Muscle layer of duodenum (tissue), 2 donors: Measurements from ENCODE around the gene GATA5.

Source experiments
- H3K27ac ChIP-seq: one replicate; pipeline ENCODE4 v1.7.0; 2013; ENCODE audit warnings: mild to moderate bottlenecking, low read length
- H3K27me3 ChIP-seq: one replicate; pipeline ENCODE4 v1.7.0; 2013; ENCODE audit warnings: low read depth, mild to moderate bottlenecking, control low read depth, low read length
- H3K36me3 ChIP-seq, 2 donors: one replicate each; pipeline ENCODE4 v1.7.0; 2013; ENCODE audit warnings: low read length in 2 of 2, control low read depth in 1 of 2, mild to moderate bottlenecking in 1 of 2; ENCODE audit not compliant: insufficient read depth in 2 of 2, control insufficient read depth in 1 of 2
- H3K4me1 ChIP-seq, 2 donors: one replicate each; pipeline ENCODE4 v1.7.0; 2013; ENCODE audit warnings: low read length in 2 of 2, mild to moderate bottlenecking in 2 of 2, control low read depth in 1 of 2, moderate library complexity in 1 of 2; ENCODE audit not compliant: insufficient read depth in 2 of 2, control insufficient read depth in 1 of 2
- H3K4me3 ChIP-seq, 2 donors: one replicate each; pipeline ENCODE4 v1.7.0; 2013; ENCODE audit warnings: low read length in 2 of 2, low read depth in 1 of 2, mild to moderate bottlenecking in 1 of 2
- H3K9me3 ChIP-seq, 2 donors: one replicate each; pipeline ENCODE4 v1.7.0; 2013; ENCODE audit warnings: low read length in 2 of 2, control low read depth in 1 of 2, mild to moderate bottlenecking in 1 of 2; ENCODE audit not compliant: control insufficient read depth in 1 of 2
- donor health status: healthy.

Gene GATA5

DNA sequence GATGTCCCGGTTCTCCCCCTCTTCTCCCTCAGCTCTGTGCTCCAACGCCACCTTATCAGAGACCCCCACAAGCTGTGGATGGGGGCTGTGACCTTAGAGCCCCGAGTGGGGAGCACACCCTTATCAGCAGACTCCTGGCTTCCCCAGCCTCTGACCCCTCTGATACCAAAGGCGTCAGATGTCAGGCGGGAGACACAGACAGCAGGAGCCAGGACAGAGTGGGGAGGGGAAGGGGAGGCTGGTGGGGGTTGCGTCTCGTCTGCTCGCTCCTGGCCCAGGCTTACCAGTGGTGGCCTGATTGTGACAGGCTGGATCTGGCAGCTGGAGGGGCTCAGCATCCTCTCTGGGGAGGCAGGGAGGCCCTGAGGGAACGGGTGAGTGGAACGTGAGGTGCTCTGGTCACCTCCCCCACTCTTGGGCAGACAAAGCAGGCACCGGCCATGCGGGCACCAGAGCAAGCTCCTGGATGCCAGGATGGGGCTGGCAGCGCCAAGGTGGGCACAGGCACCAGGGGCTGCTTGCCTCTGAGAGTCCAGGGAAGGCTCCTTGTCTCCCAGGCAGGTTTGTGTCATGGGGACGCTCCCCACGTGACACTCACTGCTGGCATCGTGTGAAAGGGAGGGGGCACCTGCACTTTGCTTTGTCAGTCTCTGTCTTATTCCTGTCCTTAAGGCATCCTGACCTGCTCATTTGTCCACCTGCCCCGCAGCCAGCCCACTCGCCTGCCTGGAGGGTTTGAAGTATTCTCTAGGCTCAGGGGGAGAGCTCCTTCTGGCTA lies 27.8 kb upstream of the GATA5 start:
- H3K4me1 ChIP-seq = peaks cover 0 to 4% of the 10 kb centered on the region in 2 donors
- no peak overlapping the region for H3K4me3 ChIP-seq
- H3K27me3 ChIP-seq = no peaks in the 10 kb centered on the region
- H3K9me3 ChIP-seq = no peaks in the 10 kb centered on the region
- H3K36me3 ChIP-seq = no peaks in the 10 kb centered on the region
- no peak overlapping the region for H3K27ac ChIP-seq

DNA sequence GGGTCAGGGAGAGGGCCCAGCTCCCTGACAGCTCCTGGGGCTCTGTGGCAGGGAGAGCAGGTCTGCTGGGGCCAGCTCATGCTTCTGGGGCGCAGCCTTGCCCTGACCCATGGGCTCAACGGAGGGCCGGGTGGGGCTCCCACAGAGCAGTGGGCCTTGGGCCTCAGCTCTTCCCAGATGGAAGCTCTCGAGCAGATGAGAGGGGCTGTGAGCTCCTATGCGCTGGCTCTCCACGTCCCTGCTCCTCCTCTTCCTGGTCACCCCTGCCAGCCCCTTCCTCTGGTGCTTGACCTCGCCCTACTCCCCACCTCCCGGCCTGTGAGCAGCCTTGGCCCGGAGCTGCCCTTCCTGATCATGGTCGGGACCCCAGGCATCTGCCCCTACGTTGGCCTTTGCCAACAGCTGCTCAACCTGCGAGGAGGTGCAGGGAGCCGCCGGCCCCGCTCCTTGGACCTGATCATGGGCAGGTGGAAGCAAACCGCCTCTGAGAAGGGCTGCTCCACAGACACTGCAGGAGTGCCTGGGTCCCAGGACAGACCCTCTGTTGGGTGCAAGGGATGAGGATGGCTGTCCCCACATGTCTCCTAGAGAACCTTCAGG lies 26.8 kb upstream of the GATA5 start:
- peaks cover 0 to 4% of the 10 kb centered on the region in 2 donors for H3K4me1 ChIP-seq
- H3K36me3 ChIP-seq = no peaks in the 10 kb centered on the region
- no peaks in the 10 kb centered on the region for H3K9me3 ChIP-seq
- H3K4me3 ChIP-seq = no peak overlapping the region
- no peaks in the 10 kb centered on the region for H3K27me3 ChIP-seq
- no peak overlapping the region for H3K27ac ChIP-seq

DNA sequence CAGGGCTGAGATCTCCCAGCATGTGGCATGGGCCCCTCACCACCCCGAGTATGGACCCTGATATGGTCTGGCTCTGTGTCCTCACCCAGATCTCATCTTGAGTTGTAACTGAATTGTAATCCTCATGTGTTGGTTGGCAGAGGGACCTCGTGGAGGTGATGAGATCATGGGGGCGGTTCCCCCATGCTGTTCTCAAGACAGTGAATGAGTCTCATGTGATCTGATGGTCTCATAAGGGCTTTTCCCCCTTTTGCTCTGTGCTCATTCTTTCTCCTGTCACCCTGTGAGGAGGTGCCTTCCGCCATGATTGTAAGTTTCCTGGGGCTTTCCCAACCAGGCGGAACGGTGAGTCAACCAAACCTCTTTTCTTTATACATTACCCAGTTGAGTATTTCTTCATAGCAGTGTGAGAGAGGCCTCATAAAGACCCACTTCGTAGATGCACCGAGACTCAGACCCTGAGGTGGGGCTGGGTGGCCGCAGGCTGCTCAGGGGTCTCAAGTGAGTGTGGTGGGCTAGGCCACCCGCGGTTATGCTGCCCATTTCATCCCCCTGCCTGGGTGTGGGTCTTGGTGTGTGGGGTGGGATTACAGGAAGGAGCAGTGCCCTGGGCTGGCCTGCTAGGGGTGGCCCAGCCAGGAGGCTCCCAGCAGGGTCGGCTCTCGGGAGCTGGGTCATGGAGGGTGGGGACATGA lies 26.2 kb upstream of the GATA5 start:
- H3K27me3 ChIP-seq = no peaks in the 10 kb centered on the region
- H3K36me3 ChIP-seq = no peaks in the 10 kb centered on the region
- no peaks in the 10 kb centered on the region for H3K9me3 ChIP-seq
- H3K4me1 ChIP-seq = peaks cover 0 to 4% of the 10 kb centered on the region in 2 donors
- no peak overlapping the region for H3K27ac ChIP-seq
- no peak overlapping the region for H3K4me3 ChIP-seq

DNA sequence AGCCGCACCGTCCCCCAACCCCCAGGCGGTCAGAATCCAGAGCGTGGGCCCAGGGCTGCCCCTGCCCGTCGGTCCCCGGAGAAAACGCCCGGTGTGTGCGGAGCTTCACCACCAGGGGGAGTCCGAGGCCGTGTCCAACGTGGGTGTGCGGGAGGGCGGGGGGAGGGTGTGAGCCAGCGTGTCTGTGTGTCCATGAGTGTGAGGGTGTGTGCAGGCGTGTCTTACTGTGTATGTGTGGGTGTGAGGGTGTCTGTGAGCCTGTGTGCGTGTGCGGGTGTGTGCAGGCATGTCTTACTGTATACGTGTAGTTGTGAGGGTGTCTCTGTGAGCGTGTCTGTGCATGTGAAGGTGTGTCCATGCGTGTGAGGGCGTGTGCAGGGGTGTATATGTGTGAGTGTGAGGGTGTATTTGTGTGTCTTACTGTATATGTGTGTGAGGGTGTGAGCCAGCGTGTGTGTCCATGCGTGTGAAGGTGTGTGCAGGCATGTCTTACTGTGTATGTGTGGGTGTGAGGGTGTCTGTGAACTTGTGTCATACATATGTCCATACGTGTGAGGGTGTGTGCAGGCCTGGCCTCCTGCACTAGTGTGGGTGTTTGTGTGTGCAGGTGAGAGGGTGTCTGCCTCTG lies 24.6 kb upstream of the GATA5 start:
- Histone ChIP-seq H3K36me3 (no peaks in the 10 kb centered on the region), H3K27me3 (no peaks in the 10 kb centered on the region), H3K4me3 (no peak overlapping the region), H3K27ac (no peak overlapping the region), H3K4me1 (peaks cover 0 to 13% of the 10 kb centered on the region in 2 donors), H3K9me3 (no peaks in the 10 kb centered on the region)

DNA sequence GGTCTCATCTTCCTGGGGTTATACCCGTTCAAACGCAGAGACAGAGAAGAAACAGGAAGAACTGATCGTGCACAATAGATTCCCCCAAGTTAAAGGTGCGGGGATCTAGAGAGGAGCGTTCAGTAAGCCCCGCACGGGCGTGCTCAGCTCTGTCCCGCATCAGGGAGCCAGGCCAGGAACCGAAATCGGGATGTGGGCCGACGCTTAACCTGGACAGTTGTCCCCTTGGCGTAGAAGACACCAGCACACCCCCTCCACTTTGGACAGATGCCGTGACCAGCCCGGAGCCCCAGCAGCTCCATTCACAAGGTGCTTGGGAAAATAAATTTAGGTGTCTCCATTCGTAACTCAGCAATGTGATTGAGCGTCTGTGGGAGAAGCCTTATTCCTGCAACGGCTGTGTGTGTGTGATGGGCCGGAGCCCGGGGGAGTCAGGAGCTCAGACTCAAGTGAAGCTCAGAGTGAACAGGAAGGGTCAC lies 24.0 kb upstream of the GATA5 start:
- no peaks in the 10 kb centered on the region for H3K36me3 ChIP-seq
- H3K27ac ChIP-seq = no peak overlapping the region
- no peak overlapping the region for H3K4me3 ChIP-seq
- H3K4me1 ChIP-seq = peaks cover 0 to 18% of the 10 kb centered on the region in 2 donors
- H3K27me3 ChIP-seq = no peaks in the 10 kb centered on the region
- no peaks in the 10 kb centered on the region for H3K9me3 ChIP-seq

DNA sequence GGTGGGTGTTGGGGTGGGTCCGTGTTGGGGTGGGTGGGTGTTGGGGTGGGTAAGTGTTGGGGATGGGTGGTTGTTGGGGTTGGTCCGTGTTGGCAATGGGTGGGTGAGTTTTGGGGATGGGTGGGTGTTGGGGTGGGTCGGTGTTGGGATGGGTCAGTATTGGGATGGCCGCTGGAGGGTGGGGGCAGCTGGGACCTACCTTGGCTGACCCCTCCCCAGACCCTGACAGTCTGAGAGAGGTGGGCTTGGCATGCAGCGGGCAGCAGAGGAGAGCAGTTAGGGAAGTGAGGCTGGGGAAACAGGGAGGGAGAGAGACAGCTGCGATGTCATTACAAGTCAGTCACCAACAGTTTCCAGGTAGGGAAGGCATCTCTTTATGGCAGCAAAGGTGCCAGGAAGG lies 23.1 kb upstream of the GATA5 start:
- Histone ChIP-seq H3K9me3 (no peaks in the 10 kb centered on the region), H3K27ac (no peak overlapping the region), H3K4me1 (peaks cover 0 to 24% of the 10 kb centered on the region in 2 donors), H3K27me3 (no peaks in the 10 kb centered on the region), H3K36me3 (no peaks in the 10 kb centered on the region), H3K4me3 (no peak overlapping the region)

DNA sequence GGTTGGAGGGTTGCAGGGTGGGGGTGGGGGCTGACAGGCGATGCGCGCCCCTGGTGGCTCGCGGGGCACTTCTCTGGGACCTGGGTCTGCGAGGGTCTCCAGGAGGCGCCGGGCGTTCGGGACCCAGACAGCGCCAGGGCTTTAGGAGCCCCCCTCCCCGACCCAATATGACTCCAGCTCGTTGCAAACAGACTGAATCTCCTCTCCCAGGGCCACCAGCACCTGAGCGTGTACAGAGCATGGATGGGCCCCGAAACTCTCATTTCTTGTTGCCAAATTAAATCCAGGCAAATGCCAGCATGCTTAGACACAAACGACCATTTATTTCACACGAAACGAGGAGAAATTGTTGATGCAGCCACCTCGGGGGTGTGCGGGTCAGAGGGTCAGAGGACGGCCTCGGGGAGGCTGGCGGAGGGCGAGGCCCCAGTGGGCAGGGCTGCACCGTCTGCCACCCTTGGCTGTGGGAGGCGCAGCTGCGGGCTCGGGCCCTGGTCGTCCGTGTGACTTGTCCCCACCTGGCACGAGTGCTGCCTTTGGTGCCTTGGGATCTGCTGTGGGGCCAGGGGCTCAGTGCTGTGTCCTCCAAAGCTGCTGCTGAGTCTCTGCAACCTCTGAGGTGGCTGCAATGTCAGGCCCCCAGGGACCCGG lies 20.9 kb upstream of the GATA5 start:
- H3K9me3 ChIP-seq = no peaks in the 10 kb centered on the region
- H3K36me3 ChIP-seq = no peaks in the 10 kb centered on the region
- H3K27ac ChIP-seq = no peak overlapping the region
- no peak overlapping the region for H3K4me3 ChIP-seq
- H3K4me1 ChIP-seq = peaks cover 0 to 24% of the 10 kb centered on the region in 2 donors
- H3K27me3 ChIP-seq = no peaks in the 10 kb centered on the region

DNA sequence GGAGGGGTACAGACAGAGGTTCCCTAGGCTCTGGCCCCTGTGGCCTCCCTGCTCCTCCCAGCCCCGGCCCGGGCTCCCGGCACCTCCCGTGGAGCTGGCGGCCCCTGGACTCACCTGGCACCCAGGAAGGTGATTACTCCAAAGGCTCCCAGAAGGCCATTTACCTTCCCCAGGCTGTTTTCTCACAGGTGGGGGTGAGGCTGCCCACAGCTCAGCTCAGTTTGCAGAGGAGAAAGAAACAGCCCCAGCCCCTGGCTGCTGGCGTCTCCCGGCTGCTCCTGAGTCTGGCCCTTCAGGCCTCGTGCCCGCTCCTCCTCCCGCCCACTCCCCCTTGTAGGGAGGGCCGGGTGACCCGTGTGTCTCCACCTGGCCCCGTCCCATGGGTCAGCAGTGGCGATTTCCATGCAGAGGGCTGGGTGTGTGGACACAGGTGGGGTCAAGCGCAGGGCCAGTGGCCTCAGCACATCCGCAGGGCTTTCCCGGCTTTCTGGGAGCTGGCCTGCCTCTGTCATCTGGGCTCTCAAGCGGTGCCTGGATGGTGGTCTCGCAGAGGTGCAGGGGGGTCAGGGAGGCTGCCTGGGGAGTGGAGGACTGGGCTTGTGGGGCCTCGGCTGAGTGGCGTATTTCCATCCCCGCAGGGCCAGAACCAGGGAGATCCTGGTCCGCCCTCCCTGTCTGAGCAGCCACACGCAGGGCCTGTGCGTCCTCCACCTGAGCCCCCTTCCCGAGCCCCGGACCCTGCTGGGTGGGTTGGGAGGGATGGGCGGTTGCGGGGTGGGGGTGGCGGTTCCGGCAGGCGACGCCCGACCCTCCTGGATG lies 20.2 kb upstream of the GATA5 start:
- no peaks in the 10 kb centered on the region for H3K27me3 ChIP-seq
- no peaks in the 10 kb centered on the region for H3K36me3 ChIP-seq
- H3K9me3 ChIP-seq = no peaks in the 10 kb centered on the region
- H3K4me1 ChIP-seq = peaks cover 0 to 24% of the 10 kb centered on the region in 2 donors
- no peak overlapping the region for H3K4me3 ChIP-seq
- no peak overlapping the region for H3K27ac ChIP-seq

DNA sequence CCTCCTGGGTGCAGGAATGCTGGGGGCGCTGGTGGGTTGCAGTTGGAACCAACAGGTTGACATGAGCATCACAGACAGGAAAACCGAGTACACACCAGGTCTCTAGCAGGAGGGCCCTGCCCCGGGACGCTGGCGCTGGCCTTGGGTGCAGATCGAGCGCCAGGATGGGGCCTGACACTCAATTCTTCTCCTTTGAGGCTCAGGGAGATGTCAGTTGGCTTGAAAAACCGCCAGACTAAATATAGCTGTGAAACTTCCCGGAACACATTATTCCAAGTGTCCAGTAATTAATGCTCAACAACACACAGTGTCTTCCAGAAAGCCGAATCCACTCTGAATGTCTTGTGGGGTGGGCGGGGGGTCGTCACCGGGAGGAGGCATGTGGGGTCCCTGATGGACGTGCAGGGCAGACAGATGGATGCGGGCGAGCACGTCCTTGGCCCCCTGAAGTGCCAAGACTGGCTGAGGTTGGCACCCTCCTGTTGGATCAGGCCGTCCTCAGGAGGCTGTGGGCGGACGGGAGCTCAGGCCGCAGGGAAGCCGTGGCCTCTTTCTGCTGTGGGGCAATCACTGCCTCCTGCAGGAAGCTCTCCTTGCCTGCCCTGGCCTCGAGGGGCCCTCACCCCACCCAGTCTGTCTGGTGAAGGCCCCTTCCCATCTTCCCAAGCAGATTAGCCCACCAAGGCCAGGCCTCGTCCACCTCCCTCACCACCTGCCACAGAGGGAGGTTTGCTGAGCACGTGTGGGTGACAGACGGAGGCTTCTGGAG lies 19.4 kb upstream of the GATA5 start:
- Histone ChIP-seq H3K27me3 (no peaks in the 10 kb centered on the region), H3K9me3 (no peaks in the 10 kb centered on the region), H3K36me3 (no peaks in the 10 kb centered on the region), H3K4me3 (no peak overlapping the region), H3K4me1 (peaks cover 0 to 20% of the 10 kb centered on the region in 2 donors), H3K27ac (no peak overlapping the region)

DNA sequence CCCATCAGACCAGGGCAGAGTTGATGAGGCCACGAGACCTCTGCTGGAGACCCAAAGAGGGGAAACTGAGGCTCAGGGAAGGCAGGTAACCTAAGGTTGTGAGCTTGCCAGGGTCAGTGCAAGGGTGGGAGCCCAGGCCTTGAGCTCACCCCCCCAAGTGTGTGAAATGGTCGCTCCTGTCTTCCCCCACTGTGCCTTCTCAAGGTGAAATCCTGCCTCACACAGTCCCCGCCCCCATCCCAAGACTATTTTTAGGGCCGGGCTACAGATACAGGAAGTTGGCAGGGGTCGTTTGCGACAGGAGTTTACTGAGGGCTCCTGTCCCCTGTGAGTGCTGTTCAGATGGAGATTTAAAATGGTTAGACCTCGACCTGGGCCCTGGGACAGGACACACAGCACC lies 18.7 kb upstream of the GATA5 start:
- Histone ChIP-seq H3K4me3 (no peak overlapping the region), H3K4me1 (peaks cover 0 to 20% of the 10 kb centered on the region in 2 donors), H3K36me3 (no peaks in the 10 kb centered on the region), H3K27ac (no peak overlapping the region), H3K27me3 (no peaks in the 10 kb centered on the region), H3K9me3 (no peaks in the 10 kb centered on the region)
